ENCODE results near the gene CERK.

DNA sequence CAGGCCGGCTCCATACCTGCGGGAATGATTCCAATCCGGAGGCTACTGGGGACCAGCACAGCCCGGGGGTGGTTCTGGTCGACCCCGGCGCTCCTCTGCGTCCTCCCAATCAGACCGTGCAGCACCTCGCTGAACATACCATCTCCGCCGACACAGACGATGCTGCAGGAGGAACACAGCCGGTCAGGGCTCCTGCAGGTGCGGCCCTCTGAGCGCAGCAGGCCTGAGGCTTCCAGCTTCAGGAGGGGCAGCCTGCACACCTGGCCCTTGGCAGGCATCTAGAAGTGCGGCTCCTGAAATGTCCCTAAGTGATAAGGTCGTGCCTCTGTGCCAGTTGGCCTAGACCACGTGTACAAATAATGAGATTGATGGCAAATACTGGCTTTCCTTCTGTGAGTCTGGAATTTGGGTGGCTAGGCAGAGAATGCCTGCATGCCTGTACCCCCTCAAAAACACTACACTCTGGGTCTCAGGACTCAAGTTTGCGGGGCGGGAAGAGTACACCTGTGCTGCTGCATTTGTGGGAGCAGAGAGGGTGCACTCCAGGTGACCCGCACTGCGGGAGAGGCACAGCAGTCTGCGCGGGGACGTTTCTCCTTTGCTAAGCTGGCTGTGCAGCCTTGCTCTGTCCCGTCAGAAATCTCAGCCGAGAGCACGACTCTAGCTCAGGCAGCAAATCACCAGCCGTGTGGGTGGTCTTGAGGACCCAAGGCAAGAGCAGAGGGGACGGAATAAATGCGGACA is 30.1 kb downstream of the CERK start:
- TF ChIP-seq, protein P1, sequence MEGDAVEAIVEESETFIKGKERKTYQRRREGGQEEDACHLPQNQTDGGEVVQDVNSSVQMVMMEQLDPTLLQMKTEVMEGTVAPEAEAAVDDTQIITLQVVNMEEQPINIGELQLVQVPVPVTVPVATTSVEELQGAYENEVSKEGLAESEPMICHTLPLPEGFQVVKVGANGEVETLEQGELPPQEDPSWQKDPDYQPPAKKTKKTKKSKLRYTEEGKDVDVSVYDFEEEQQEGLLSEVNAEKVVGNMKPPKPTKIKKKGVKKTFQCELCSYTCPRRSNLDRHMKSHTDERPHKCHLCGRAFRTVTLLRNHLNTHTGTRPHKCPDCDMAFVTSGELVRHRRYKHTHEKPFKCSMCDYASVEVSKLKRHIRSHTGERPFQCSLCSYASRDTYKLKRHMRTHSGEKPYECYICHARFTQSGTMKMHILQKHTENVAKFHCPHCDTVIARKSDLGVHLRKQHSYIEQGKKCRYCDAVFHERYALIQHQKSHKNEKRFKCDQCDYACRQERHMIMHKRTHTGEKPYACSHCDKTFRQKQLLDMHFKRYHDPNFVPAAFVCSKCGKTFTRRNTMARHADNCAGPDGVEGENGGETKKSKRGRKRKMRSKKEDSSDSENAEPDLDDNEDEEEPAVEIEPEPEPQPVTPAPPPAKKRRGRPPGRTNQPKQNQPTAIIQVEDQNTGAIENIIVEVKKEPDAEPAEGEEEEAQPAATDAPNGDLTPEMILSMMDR (IDR thresholded peaks at IDR 0.05; ENCODE audit: low read length): no peak
- TF ChIP-seq EZH2 (optimal IDR thresholded peaks at IDR 0.05; ENCODE audit: low read depth, low read length): no peak
